Right lobe of liver (tissue), 6 donors: ENCODE results near the gene ARMC9. TPM values are rescaled to one million over a fixed set of nuclear protein-coding genes. Genes with fewer than 3 reads are reported as not detected.

ENCODE experiments used
- ATAC-seq, 4 donors: fragments of 200-7000 bp; cut with Tn5 transposase; one replicate each; pipeline ENCODE4 v1.9.1; 2020; ENCODE audit warnings: mild to moderate bottlenecking in 4 of 4, moderate library complexity in 4 of 4
- DNase-seq, 3 donors: peaks; one replicate each; pipeline ENCODE4 v3.0.0-alpha.2; 2020
- H3K27ac ChIP-seq, 3 donors: fragments of 200-600 bp; one replicate each; pipeline ENCODE4 v1.8.0; 2022
- H3K27me3 ChIP-seq, 2 donors: fragments of 200-600 bp; one replicate each; pipeline ENCODE4 v1.8.0; 2022
- H3K36me3 ChIP-seq, 4 donors: fragments of 200-600 bp; sonication (generic) in 1 of 4; one replicate each; pipeline versions ENCODE4 v1.5.1 to v1.8.0; 2017 to 2022; ENCODE audit warnings: control low read depth in 1 of 4
- H3K4me1 ChIP-seq, 4 donors: fragments of 200-600 bp; sonication (generic) in 1 of 4; one replicate each; pipeline versions ENCODE4 v1.5.1 to v1.8.0; 2017 to 2022; ENCODE audit warnings: control low read depth in 1 of 4
- H3K4me3 ChIP-seq, 3 donors: fragments of 200-600 bp; one replicate each; pipeline ENCODE4 v1.8.0; 2022
- H3K9me3 ChIP-seq, 4 donors: fragments of 200-600 bp; sonication (generic) in 1 of 4; one replicate each; pipeline versions ENCODE4 v1.5.1 to v1.8.0; 2017 to 2022; ENCODE audit warnings: control low read depth in 1 of 4
- CTCF ChIP-seq, 4 donors: fragments of 200-600 bp in 3 of 4; fragments of 450-650 bp in 1 of 4; IDR thresholded peaks; one replicate each; pipeline versions ENCODE4 v1.5.1 to v1.8.0; 2016 to 2022; ENCODE audit warnings: antibody characterized with exemption in 4 of 4, mild to moderate bottlenecking in 2 of 4
- POLR2A ChIP-seq: fragments of 450-650 bp; IDR thresholded peaks from one replicate; pipeline ENCODE4 v1.6.1; 2017; ENCODE audit warnings: antibody characterized with exemption, mild to moderate bottlenecking
- WGBS: methylation state at CpG from one replicate; pipeline ENCODE4 v1.1.6; 2018; ENCODE audit warnings: low coverage, low lambda C conversion rate; ENCODE audit not compliant: insufficient coverage; ENCODE audit errors: missing lambda C conversion rate; 5-methylcytosine and 5-hydroxymethylcytosine counted together
- intact Hi-C, 2 donors: fragments of 100-400 bp; cut with DNase I; formaldehyde crosslinking; loops; one replicate each; pipeline versions ENCODE4 v1.11.2 to v1.14.1; 2022
- total RNA-seq, 6 experiments: library from RNA; depleted of rRNA in 2 of 6; stranded (reverse); fragments of >200 nt in 2 of 6; fragmentation: NEBNext Ultra II Directional in 3 of 6; extraction: Animal tissue kit (Norgen Biotek cat#: 25700) in 3 of 6; gene quantifications; one replicate each; pipeline versions ENCODE4 v1.1.0 to v1.2.4, GENCODE V29; 2016 to 2023
- donor health status: DM: no; HTN: yes; CAD: no.
- donor health status: DM: no; HTN: no; CAD: no.
- donor health status: DM: no; HTN: no; CAD: no.
- donor health status: DM: no; HTN: yes; CAD: no.
- donor health status: DM: no; HTN: yes; CAD: no.

ARMC9 gene
- total RNA-seq, 6 experiments from 2014 or later, result 1.5 to 7.7 (median 2.4) TPM

- Histone ChIP-seq H3K4me1 (no peaks in the 10 kb centered on the region), H3K27ac (no peak overlapping the region), H3K27me3 (no peaks in the 10 kb centered on the region), H3K4me3 (no peak overlapping the region), H3K36me3 (no peaks in the 10 kb centered on the region), H3K9me3 (no peaks in the 10 kb centered on the region)
- no peak for ATAC-seq
- TF ChIP-seq POLR2A (no peak), CTCF (IDR thresholded peaks at IDR 0.05) (no peak)
- intact Hi-C loops, result no loop called here
- WGBS, result 85% methylated on average over 10 of the region's 10 CpGs
- DNase-seq, result no peak
Observed at GRCh38 chr2:231263118-231263831, 64.8 kb downstream of the ARMC9 start.

GRCh38 chr2:231270221-231271114 lies 72.0 kb downstream of the ARMC9 start:
- intact Hi-C loops, result no loop called here
- no peaks in the 10 kb centered on the region for H3K4me1 ChIP-seq
- H3K27me3 ChIP-seq, result no peaks in the 10 kb centered on the region
- H3K27ac ChIP-seq, result no peak overlapping the region
- H3K4me3 ChIP-seq, result no peak overlapping the region
- WGBS, result 87% methylated on average over 18 of the region's 20 CpGs
- no peaks in the 10 kb centered on the region for H3K9me3 ChIP-seq
- no peak for DNase-seq
- TF ChIP-seq POLR2A, result no peak
- TF ChIP-seq CTCF (IDR thresholded peaks at IDR 0.05), result no peak
- no peaks in the 10 kb centered on the region for H3K36me3 ChIP-seq
- no peak for ATAC-seq

- Histone ChIP-seq H3K27ac (no peak overlapping the region), H3K4me3 (no peak overlapping the region), H3K36me3 (no peaks in the 10 kb centered on the region), H3K9me3 (no peaks in the 10 kb centered on the region), H3K4me1 (no peaks in the 10 kb centered on the region), H3K27me3 (no peaks in the 10 kb centered on the region)
- no peak for ATAC-seq
- no peak for DNase-seq
- 94% methylated on average over 4 of the region's 4 CpGs for WGBS
- TF ChIP-seq CTCF (IDR thresholded peaks at IDR 0.05), result no peak
- no peak for TF ChIP-seq POLR2A
- intact Hi-C loops, result no loop called here
Observed at GRCh38 chr2:231272991-231273390, 74.6 kb downstream of the ARMC9 start.

- no peak for ATAC-seq
- no peak for DNase-seq
- no peaks in the 10 kb centered on the region for H3K36me3 ChIP-seq
- H3K27ac ChIP-seq, result no peak overlapping the region
- no peak overlapping the region for H3K4me3 ChIP-seq
- 71% methylated on average over 2 of the region's 2 CpGs for WGBS
- intact Hi-C loops, result no loop called here
- H3K4me1 ChIP-seq, result no peaks in the 10 kb centered on the region
- TF ChIP-seq CTCF (IDR thresholded peaks at IDR 0.05) (no peak), POLR2A (no peak)
- H3K27me3 ChIP-seq, result no peaks in the 10 kb centered on the region
- no peaks in the 10 kb centered on the region for H3K9me3 ChIP-seq
Observed at GRCh38 chr2:231276987-231277386, 78.6 kb downstream of the ARMC9 start.
